ENCODE data around the gene TXK.

TXK gene

DNA sequence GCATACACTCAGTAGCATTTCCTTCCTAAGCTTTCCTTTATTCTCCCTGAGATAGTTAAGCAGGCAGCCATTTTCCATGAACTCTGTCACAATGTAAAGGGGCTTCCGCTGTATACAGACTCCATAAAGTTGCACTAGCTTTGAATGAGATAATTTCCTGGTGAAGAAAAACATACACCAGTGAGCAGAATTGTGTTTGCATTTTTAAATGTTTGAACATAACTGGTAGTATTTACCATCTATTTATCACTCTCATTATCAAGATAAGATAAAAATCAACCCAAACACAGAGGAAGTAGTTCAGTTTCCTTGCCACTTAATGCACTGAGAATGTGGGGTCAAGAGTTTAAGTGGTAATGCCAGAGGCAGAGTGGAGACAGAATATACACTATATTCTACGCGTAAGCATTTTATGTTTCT is 54.1 kb downstream of the TXK start:
- POLR2A ChIA-PET, result no interaction called here
- CTCF ChIA-PET, result interaction anchor here (1.2 to 1.6 kb wide), 3 partner anchors 18 to 244 kb away, joined by 3 to 4 read pairs (median 3); no protein-coding TSS in a partner anchor

DNA sequence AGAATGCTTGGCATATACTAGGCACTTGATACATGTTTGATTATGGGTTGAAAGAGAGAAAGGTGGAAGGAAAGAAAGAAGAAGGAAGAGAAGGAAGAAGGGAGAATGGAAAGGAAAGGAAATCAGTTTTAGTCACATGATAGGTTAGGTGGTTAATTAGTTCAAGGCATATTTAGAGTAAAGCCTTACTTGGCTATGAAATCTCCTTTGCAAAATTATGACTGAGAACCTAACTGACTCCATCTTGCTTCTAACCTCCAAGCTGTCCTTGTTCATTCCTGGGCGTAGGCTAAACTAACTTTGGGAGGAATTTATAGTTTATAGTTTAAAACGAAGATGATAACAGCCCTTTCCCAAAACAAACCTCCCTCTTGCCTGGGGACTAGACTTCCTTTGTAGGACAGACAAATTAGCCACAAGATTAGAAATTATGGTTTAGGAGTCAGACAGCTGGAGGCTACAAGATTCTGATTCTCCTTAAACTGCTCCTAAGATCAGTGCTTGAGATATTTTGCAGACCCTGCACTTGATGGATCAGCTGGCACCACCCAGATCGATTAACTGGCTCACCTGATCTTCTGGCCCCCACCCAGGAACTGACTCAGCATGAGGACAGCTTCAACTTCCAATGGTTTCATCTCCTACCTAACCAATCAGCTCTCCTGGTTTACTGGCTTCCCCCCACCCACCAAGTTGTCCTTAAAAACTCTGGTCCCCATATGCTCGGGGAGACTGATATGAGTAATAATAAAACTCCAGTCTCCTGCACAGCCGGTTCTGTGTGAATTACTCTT is 55.0 kb downstream of the TXK start:
- Histone ChIP-seq H3K9me3 (ENCODE audit: control insufficient read depth, insufficient read depth, low read depth, low read length) (no peaks in the 10 kb centered on the region), H3K36me3 (ENCODE audit: control insufficient read depth in 2 of 2, insufficient read depth in 1 of 2, low read length in 2 of 2) (no peaks in the 10 kb centered on the region), H3K4me1 (ENCODE audit: control insufficient read depth, insufficient read depth, low read length) (peaks cover 5% of the 10 kb centered on the region; the same call in 1 of the 2 replicates), H3K27ac (ENCODE audit: extremely low read depth, low read depth, low read length) (no peak overlapping the region), H3K4me3 (ENCODE audit: low read depth, low read length) (no peak overlapping the region)
- POLR2A ChIA-PET, result no interaction called here
- no peak for TF ChIP-seq SCRT1 (tag by site-specific recombination; IDR thresholded peaks at IDR 0.05; ENCODE audit: borderline replicate concordance)
- TF ChIP-seq, protein P1, sequence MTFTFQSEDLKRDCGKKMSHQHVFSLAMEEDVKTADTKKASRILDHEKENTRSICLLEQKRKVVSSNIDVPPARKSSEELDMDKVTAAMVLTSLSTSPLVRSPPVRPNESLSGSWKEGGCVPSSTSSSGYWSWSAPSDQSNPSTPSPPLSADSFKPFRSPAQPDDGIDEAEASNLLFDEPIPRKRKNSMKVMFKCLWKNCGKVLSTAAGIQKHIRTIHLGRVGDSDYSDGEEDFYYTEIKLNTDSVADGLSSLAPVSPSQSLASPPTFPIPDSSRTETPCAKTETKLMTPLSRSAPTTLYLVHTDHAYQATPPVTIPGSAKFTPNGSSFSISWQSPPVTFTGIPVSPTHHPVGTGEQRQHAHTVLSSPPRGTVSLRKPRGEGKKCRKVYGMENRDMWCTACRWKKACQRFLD (tag by site-specific recombination; IDR thresholded peaks at IDR 0.05), result no peak
- TF ChIP-seq ZNF658 (tag by site-specific recombination; IDR thresholded peaks at IDR 0.05), result no peak
- TF ChIP-seq ZNF624 (tag by site-specific recombination; IDR thresholded peaks at IDR 0.05), result no peak
- no peak for TF ChIP-seq ZNF555 (tag by site-specific recombination; conservative IDR thresholded peaks at IDR 0.05)
- no peak for TF ChIP-seq ZBTB8A (tag by site-specific recombination; IDR thresholded peaks at IDR 0.05)
- no peak for TF ChIP-seq ZNF529 (tag by site-specific recombination; IDR thresholded peaks at IDR 0.05; ENCODE audit: insufficient replicate concordance)
- TF ChIP-seq ZBTB1 (tag by site-specific recombination; IDR thresholded peaks at IDR 0.05), result no peak
- TF ChIP-seq ZNF629 (tag by site-specific recombination; IDR thresholded peaks at IDR 0.05), result no peak
- CTCF ChIA-PET, result interaction anchor here (1.2 to 1.6 kb wide), 3 partner anchors 17 to 243 kb away, joined by 3 to 4 read pairs (median 3); no protein-coding TSS in a partner anchor

More for the DNA sequence above, 54.1 kb downstream of the TXK start:
- H3K9me3 ChIP-seq (ENCODE audit: control insufficient read depth, insufficient read depth, low read depth, low read length), result no peaks in the 10 kb centered on the region
- TF ChIP-seq ZSCAN23 (tag by site-specific recombination; IDR thresholded peaks at IDR 0.05), result no peak
- peak; percentile 76 for TF ChIP-seq SETDB1 (IDR thresholded peaks at IDR 0.05; ENCODE audit: insufficient read length, low read length)
- TF ChIP-seq, protein P2, sequence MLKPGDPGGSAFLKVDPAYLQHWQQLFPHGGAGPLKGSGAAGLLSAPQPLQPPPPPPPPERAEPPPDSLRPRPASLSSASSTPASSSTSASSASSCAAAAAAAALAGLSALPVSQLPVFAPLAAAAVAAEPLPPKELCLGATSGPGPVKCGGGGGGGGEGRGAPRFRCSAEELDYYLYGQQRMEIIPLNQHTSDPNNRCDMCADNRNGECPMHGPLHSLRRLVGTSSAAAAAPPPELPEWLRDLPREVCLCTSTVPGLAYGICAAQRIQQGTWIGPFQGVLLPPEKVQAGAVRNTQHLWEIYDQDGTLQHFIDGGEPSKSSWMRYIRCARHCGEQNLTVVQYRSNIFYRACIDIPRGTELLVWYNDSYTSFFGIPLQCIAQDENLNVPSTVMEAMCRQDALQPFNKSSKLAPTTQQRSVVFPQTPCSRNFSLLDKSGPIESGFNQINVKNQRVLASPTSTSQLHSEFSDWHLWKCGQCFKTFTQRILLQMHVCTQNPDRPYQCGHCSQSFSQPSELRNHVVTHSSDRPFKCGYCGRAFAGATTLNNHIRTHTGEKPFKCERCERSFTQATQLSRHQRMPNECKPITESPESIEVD (tag by site-specific recombination; IDR thresholded peaks at IDR 0.05), result peak; percentile 30; the same call in 1 of the 2 replicates
- TF ChIP-seq ZXDB (tag by site-specific recombination; IDR thresholded peaks at IDR 0.05), result peak; percentile 24; the same call in 1 of the 2 replicates
- no peak for TF ChIP-seq KLF8 (tag by site-specific recombination; IDR thresholded peaks at IDR 0.05)
- TF ChIP-seq TRIM28 (IDR thresholded peaks at IDR 0.05; ENCODE audit: borderline replicate concordance, low read length), result 0 out of 2 replicates have a peak, but pooled peaks have one; percentile 53
- H3K4me1 ChIP-seq (ENCODE audit: control insufficient read depth, insufficient read depth, low read length), result peaks cover 5% of the 10 kb centered on the region; the same call in 1 of the 2 replicates
- no peaks in the 10 kb centered on the region for H3K36me3 ChIP-seq (ENCODE audit: control insufficient read depth in 2 of 2, insufficient read depth in 1 of 2, low read length in 2 of 2)
- no peak overlapping the region for H3K4me3 ChIP-seq (ENCODE audit: low read depth, low read length)
- no peak overlapping the region for H3K27ac ChIP-seq (ENCODE audit: extremely low read depth, low read depth, low read length)

- POLR2A ChIA-PET, result no interaction called here
- no peaks in the 10 kb centered on the region for H3K9me3 ChIP-seq (ENCODE audit: control insufficient read depth, insufficient read depth, low read depth, low read length)
- H3K27ac ChIP-seq (ENCODE audit: extremely low read depth, low read depth, low read length), result no peak overlapping the region
- H3K4me1 ChIP-seq (ENCODE audit: control insufficient read depth, insufficient read depth, low read length), result peaks cover 5% of the 10 kb centered on the region; the same call in 1 of the 2 replicates
- no peaks in the 10 kb centered on the region for H3K36me3 ChIP-seq (ENCODE audit: control insufficient read depth in 2 of 2, insufficient read depth in 1 of 2, low read length in 2 of 2)
- no peak overlapping the region for H3K4me3 ChIP-seq (ENCODE audit: low read depth, low read length)
- TF ChIP-seq ZNF701 (tag by site-specific recombination; IDR thresholded peaks at IDR 0.05) (no peak), ZNF280C (tag by site-specific recombination; IDR thresholded peaks at IDR 0.05) (no peak), RBAK (tag by site-specific recombination; IDR thresholded peaks at IDR 0.05) (no peak), ZNF548 (tag by site-specific recombination; IDR thresholded peaks at IDR 0.05) (no peak), ZNF138 (tag by site-specific recombination; IDR thresholded peaks at IDR 0.05; ENCODE audit: borderline replicate concordance) (no peak)
- CTCF ChIA-PET, result interaction anchor here (0.6 to 1.6 kb wide), 2 partner anchors 242 kb away, joined by 3 read pairs; no protein-coding TSS in a partner anchor
These were observed 55.6 kb downstream of the TXK start for GRCh38 chr4:48078425-48078824.

Data from HEK293 (cell line).